ENCODE data around the gene L2HGDH.
A peak's percentile ranks its signal among the peaks of the same experiment; 100 is the strongest.

The L2HGDH gene

DNA sequence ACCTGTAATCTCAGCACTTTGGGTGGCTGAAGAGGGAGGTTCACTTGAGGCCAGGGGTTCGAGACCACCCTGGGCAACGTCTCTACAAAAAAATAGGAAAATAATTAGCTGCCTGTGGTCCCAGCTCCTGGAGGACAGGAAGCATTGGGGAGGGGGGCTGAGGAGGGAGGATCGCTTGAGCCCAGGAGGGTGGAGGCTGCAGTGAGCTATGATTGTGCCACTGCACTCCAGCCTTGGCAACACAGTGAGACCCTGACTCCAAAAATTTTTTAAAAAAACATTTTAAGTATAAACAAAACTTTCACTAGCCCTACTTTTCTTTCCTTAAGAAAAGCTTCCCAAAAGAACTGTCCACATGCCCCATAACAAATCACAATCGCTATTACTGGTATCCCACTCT, 1.6 kb downstream of the L2HGDH start:
- Histone ChIP-seq H3K79me2 (ENCODE audit: control insufficient read depth, insufficient read depth, low read length, poor library complexity) (peaks cover 10% of the 10 kb centered on the region), H3K18ac (ENCODE audit: low read length) (no peak overlapping the region), H2AFZ (ENCODE audit: insufficient read depth, low read length, poor library complexity) (no peak overlapping the region), H3K23ac (ENCODE audit: low read length) (no peak overlapping the region), H3K14ac (ENCODE audit: low read length) (no peak overlapping the region), H3K27ac (ENCODE audit: low read depth, low read length) (no peak overlapping the region), H3K4me1 (ENCODE audit: control insufficient read depth in 1 of 2, insufficient read depth in 2 of 2, low read length in 2 of 2) (peaks cover 0 to 4% of the 10 kb centered on the region in 2 experiments), H3K36me3 (ENCODE audit: control insufficient read depth in 1 of 2, insufficient read depth in 2 of 2, low read length in 2 of 2) (peaks cover 3 to 4% of the 10 kb centered on the region in 2 experiments), H4K12ac (ENCODE audit: low read depth, low read length) (no peak overlapping the region), H3K4me2 (ENCODE audit: low read length) (no peak overlapping the region), H3K27me3 (ENCODE audit: insufficient read depth, low read length) (no peaks in the 10 kb centered on the region), H3K79me1 (ENCODE audit: low read length) (peaks cover 7% of the 10 kb centered on the region), H2BK12ac (ENCODE audit: low read length) (no peak overlapping the region), H4K91ac (ENCODE audit: low read depth, low read length) (no peak overlapping the region), H3K4ac (ENCODE audit: low read depth, low read length) (peak overlapping the region; percentile 27), H2AK5ac (ENCODE audit: low read length) (no peak overlapping the region), H4K8ac (ENCODE audit: low read depth, low read length) (no peak overlapping the region), H2BK5ac (ENCODE audit: low read depth, low read length, poor library complexity) (no peak overlapping the region), H2BK120ac (ENCODE audit: insufficient read depth, low read length, poor library complexity) (no peak overlapping the region), H3K4me3 (ENCODE audit: low read depth, low read length) (no peak overlapping the region), H3K9me3 (ENCODE audit: insufficient read depth, low read depth, low read length) (peaks cover 1% of the 10 kb centered on the region), H3K9ac (ENCODE audit: low read length) (no peak overlapping the region)
- WGBS (ENCODE audit: extremely low coverage, insufficient coverage, insufficient read length) = no CpG with 5 or more reads among the region's 4 CpGs
- no peak for DNase-seq

DNA sequence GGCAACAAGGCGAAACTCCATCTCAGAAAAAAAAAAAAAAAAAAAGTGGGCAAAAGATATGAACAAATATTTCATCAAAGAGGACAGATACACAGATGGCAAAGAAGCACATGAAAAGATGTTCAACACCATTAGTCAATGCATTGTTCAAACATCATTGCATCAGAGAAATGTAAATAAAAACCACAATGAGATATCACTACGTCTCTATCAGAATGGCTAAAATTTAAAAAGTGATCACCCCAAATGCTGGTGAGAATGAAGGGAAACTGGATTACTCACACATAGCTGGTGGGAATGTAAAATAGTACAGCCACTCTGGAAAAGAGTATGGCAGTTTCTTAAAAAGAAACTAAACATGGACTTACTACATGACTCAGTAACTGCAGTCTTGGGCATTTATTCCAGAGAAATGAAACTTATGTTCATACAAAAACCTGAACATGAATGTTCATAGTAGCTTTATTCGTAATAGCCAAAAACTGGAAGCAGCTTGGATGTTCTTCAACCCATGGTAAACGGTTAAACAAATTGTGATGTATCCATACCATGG, 3.6 kb downstream of the L2HGDH start:
- H3K9ac ChIP-seq (ENCODE audit: low read length) = no peak overlapping the region
- H3K4ac ChIP-seq (ENCODE audit: low read depth, low read length) = no peak overlapping the region
- H3K9me3 ChIP-seq (ENCODE audit: insufficient read depth, low read depth, low read length) = no peaks in the 10 kb centered on the region
- no peak for DNase-seq
- no peak overlapping the region for H3K4me3 ChIP-seq (ENCODE audit: low read depth, low read length)
- H3K36me3 ChIP-seq (ENCODE audit: control insufficient read depth in 1 of 2, insufficient read depth in 2 of 2, low read length in 2 of 2) = no peaks in the 10 kb centered on the region
- H2BK5ac ChIP-seq (ENCODE audit: low read depth, low read length, poor library complexity) = no peak overlapping the region
- H3K79me2 ChIP-seq (ENCODE audit: control insufficient read depth, insufficient read depth, low read length, poor library complexity) = peaks cover 10% of the 10 kb centered on the region
- no peak overlapping the region for H3K14ac ChIP-seq (ENCODE audit: low read length)
- H2BK12ac ChIP-seq (ENCODE audit: low read length) = no peak overlapping the region
- WGBS (ENCODE audit: extremely low coverage, insufficient coverage, insufficient read length) = no CpG with 5 or more reads among the region's 4 CpGs
- H2AK5ac ChIP-seq (ENCODE audit: low read length) = no peak overlapping the region
- H3K27me3 ChIP-seq (ENCODE audit: insufficient read depth, low read length) = no peaks in the 10 kb centered on the region
- H4K12ac ChIP-seq (ENCODE audit: low read depth, low read length) = no peak overlapping the region
- H3K4me1 ChIP-seq (ENCODE audit: control insufficient read depth in 1 of 2, insufficient read depth in 2 of 2, low read length in 2 of 2) = peaks cover 0 to 4% of the 10 kb centered on the region in 2 experiments
- H3K4me2 ChIP-seq (ENCODE audit: low read length) = no peak overlapping the region
- no peak overlapping the region for H3K18ac ChIP-seq (ENCODE audit: low read length)
- H4K91ac ChIP-seq (ENCODE audit: low read depth, low read length) = no peak overlapping the region
- no peak overlapping the region for H3K27ac ChIP-seq (ENCODE audit: low read depth, low read length)
- H3K23ac ChIP-seq (ENCODE audit: low read length) = no peak overlapping the region
- H4K8ac ChIP-seq (ENCODE audit: low read depth, low read length) = no peak overlapping the region
- H3K79me1 ChIP-seq (ENCODE audit: low read length) = peaks cover 7% of the 10 kb centered on the region
- H2BK120ac ChIP-seq (ENCODE audit: insufficient read depth, low read length, poor library complexity) = no peak overlapping the region
- no peak overlapping the region for H2AFZ ChIP-seq (ENCODE audit: insufficient read depth, low read length, poor library complexity)

DNA sequence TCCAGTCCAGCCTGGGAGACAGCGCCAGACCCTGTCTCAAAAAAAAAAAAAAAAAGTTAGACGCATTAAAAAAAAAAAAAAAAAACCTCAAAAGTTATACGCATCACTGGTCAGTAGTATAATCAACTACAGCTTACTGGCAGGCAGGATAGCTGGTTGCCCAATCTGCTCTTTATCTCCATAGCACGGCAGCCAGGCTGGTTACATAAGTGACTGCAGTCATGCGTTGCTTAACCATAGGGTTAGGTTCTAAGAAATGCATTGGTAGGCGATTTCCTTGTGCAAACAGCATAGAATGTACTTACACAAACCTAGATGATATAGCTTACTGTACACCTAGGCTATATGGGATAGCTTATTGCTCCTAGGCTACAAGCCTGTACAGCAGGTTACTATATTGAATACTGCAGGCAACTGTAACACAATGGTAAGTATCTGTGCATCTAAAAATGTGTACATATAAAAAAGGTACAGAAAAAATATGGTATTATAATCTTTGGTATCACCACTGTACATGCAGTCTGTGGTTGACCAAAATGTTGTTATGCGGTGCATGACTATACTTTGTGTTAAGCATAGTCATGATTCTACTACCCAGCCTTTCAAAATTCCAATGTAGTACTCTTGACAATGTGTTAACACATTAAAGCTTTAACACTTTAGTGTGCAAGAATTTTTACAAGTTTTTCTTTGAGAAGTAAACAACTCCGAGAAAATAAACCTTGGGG, 8.1 kb downstream of the L2HGDH start:
- no peak overlapping the region for H3K18ac ChIP-seq (ENCODE audit: low read length)
- H3K14ac ChIP-seq (ENCODE audit: low read length) = no peak overlapping the region
- H4K12ac ChIP-seq (ENCODE audit: low read depth, low read length) = no peak overlapping the region
- no peaks in the 10 kb centered on the region for H3K79me2 ChIP-seq (ENCODE audit: control insufficient read depth, insufficient read depth, low read length, poor library complexity)
- no peak overlapping the region for H3K4me3 ChIP-seq (ENCODE audit: low read depth, low read length)
- H4K91ac ChIP-seq (ENCODE audit: low read depth, low read length) = no peak overlapping the region
- H3K9me3 ChIP-seq (ENCODE audit: insufficient read depth, low read depth, low read length) = no peaks in the 10 kb centered on the region
- H2BK120ac ChIP-seq (ENCODE audit: insufficient read depth, low read length, poor library complexity) = no peak overlapping the region
- peak; percentile 82 to 89 for DNase-seq
- H2AFZ ChIP-seq (ENCODE audit: insufficient read depth, low read length, poor library complexity) = no peak overlapping the region
- H2BK12ac ChIP-seq (ENCODE audit: low read length) = no peak overlapping the region
- H3K4me1 ChIP-seq (ENCODE audit: control insufficient read depth in 1 of 2, insufficient read depth in 2 of 2, low read length in 2 of 2) = no peaks in the 10 kb centered on the region
- peaks cover 1% of the 10 kb centered on the region in 2 experiments for H3K36me3 ChIP-seq (ENCODE audit: control insufficient read depth in 1 of 2, insufficient read depth in 2 of 2, low read length in 2 of 2)
- no peak overlapping the region for H2AK5ac ChIP-seq (ENCODE audit: low read length)
- no peaks in the 10 kb centered on the region for H3K79me1 ChIP-seq (ENCODE audit: low read length)
- no peak overlapping the region for H3K23ac ChIP-seq (ENCODE audit: low read length)
- H3K27ac ChIP-seq (ENCODE audit: low read depth, low read length) = no peak overlapping the region
- no peak overlapping the region for H3K4ac ChIP-seq (ENCODE audit: low read depth, low read length)
- WGBS (ENCODE audit: extremely low coverage, insufficient coverage, insufficient read length) = no CpG with 5 or more reads among the region's 8 CpGs
- no peak overlapping the region for H3K9ac ChIP-seq (ENCODE audit: low read length)
- no peak overlapping the region for H3K4me2 ChIP-seq (ENCODE audit: low read length)
- H2BK5ac ChIP-seq (ENCODE audit: low read depth, low read length, poor library complexity) = no peak overlapping the region
- H4K8ac ChIP-seq (ENCODE audit: low read depth, low read length) = no peak overlapping the region
- H3K27me3 ChIP-seq (ENCODE audit: insufficient read depth, low read length) = no peaks in the 10 kb centered on the region

DNA sequence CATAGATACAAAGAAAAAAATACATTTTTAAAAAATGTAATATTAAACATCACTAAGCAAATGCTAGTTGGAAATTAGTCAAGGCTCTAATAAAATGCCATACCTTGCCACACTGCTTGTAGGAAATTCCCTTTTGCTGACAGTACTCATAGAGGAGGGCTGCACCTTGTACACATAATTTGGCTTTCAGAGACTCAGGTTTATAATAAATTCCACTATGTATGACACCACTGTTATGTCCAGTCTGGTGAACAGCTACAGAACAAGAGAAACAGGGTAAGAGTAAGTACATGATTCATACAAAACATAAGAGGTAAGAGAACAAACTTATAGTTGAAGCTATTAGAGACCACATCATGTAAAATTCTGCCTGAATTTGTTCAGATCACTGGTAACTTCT, 10.1 kb downstream of the L2HGDH start:
- Histone ChIP-seq H2BK12ac (ENCODE audit: low read length) (no peak overlapping the region), H3K4me2 (ENCODE audit: low read length) (no peak overlapping the region), H3K9me3 (ENCODE audit: insufficient read depth, low read depth, low read length) (no peaks in the 10 kb centered on the region), H3K27ac (ENCODE audit: low read depth, low read length) (no peak overlapping the region), H2BK5ac (ENCODE audit: low read depth, low read length, poor library complexity) (no peak overlapping the region), H3K4me3 (ENCODE audit: low read depth, low read length) (no peak overlapping the region), H2AK5ac (ENCODE audit: low read length) (no peak overlapping the region), H4K8ac (ENCODE audit: low read depth, low read length) (no peak overlapping the region), H3K79me1 (ENCODE audit: low read length) (no peaks in the 10 kb centered on the region), H2BK120ac (ENCODE audit: insufficient read depth, low read length, poor library complexity) (no peak overlapping the region), H4K12ac (ENCODE audit: low read depth, low read length) (no peak overlapping the region), H3K4ac (ENCODE audit: low read depth, low read length) (no peak overlapping the region), H3K18ac (ENCODE audit: low read length) (no peak overlapping the region), H3K79me2 (ENCODE audit: control insufficient read depth, insufficient read depth, low read length, poor library complexity) (no peaks in the 10 kb centered on the region), H2AFZ (ENCODE audit: insufficient read depth, low read length, poor library complexity) (no peak overlapping the region), H3K9ac (ENCODE audit: low read length) (no peak overlapping the region), H3K14ac (ENCODE audit: low read length) (no peak overlapping the region), H3K27me3 (ENCODE audit: insufficient read depth, low read length) (no peaks in the 10 kb centered on the region), H3K36me3 (ENCODE audit: control insufficient read depth in 1 of 2, insufficient read depth in 2 of 2, low read length in 2 of 2) (peaks cover 1% of the 10 kb centered on the region in 2 experiments), H4K91ac (ENCODE audit: low read depth, low read length) (no peak overlapping the region), H3K23ac (ENCODE audit: low read length) (no peak overlapping the region), H3K4me1 (ENCODE audit: control insufficient read depth in 1 of 2, insufficient read depth in 2 of 2, low read length in 2 of 2) (no peaks in the 10 kb centered on the region)
- DNase-seq = no peak
